OCI-LY1 (cell line): ENCODE results near the gene TEKT5.

ENCODE experiments used
- H2AFZ ChIP-seq: fragments of 200-600 bp; sonication (generic), shearing (Covaris generic); 2 replicates; pipeline ENCODE4 v1.6.0; 2014; ENCODE audit warnings: antibody characterized with exemption, mild to moderate bottlenecking, low read length
- H3F3A ChIP-seq: fragments of 200-600 bp; sonication (generic), shearing (Covaris generic); 2 replicates; pipeline ENCODE4 v1.6.0; 2014; ENCODE audit warnings: mild to moderate bottlenecking, antibody characterized with exemption, low read length, moderate library complexity; ENCODE audit not compliant: insufficient read depth
- H3K27ac ChIP-seq: fragments of 200-600 bp; sonication (generic); 2 replicates; pipeline ENCODE4 v1.5.1; 2014; ENCODE audit warnings: low read length, mixed run types, mild to moderate bottlenecking, low read depth; ENCODE audit not compliant: poor library complexity, severe bottlenecking
- H3K27me3 ChIP-seq: fragments of 200-600 bp; sonication (generic); 2 replicates; pipeline ENCODE4 v1.6.0; 2014; ENCODE audit warnings: antibody characterized with exemption, mild to moderate bottlenecking, low read length, moderate library complexity; ENCODE audit not compliant: insufficient read depth
- H3K36me3 ChIP-seq: fragments of 200-600 bp; sonication (generic); 2 replicates; pipeline ENCODE4 v1.6.1; 2014; ENCODE audit warnings: mild to moderate bottlenecking, antibody characterized with exemption, low read length, moderate library complexity, mixed read lengths; ENCODE audit not compliant: insufficient read depth
- H3K4me1 ChIP-seq: fragments of 200-600 bp; sonication (generic); 2 replicates; pipeline ENCODE4 v1.5.1; 2014; ENCODE audit warnings: mild to moderate bottlenecking, low read length, moderate library complexity; ENCODE audit not compliant: insufficient read depth, severe bottlenecking
- H3K4me2 ChIP-seq: fragments of 200-600 bp; sonication (generic), shearing (Covaris generic); 2 replicates; pipeline ENCODE4 v1.6.1; 2014; ENCODE audit warnings: low read length
- H3K4me3 ChIP-seq: fragments of 200-600 bp; sonication (generic); 2 replicates; pipeline ENCODE4 v1.5.1; 2014; ENCODE audit warnings: low read length, low read depth, mild to moderate bottlenecking, mixed read lengths; ENCODE audit not compliant: poor library complexity, severe bottlenecking
- H3K79me2 ChIP-seq: fragments of 200-600 bp; shearing (Covaris generic); 2 replicates; pipeline ENCODE4 v1.6.1; 2016; ENCODE audit warnings: mixed run types, low read length, mixed read lengths; ENCODE audit not compliant: insufficient read depth
- H3K9ac ChIP-seq: fragments of 200-600 bp; sonication (generic), shearing (Covaris generic); 2 replicates; pipeline ENCODE4 v1.6.1; 2014; ENCODE audit warnings: mild to moderate bottlenecking, low read length, mixed read lengths
- H3K9me2 ChIP-seq: fragments of 200-600 bp; sonication (generic), shearing (Covaris generic); 2 replicates; pipeline ENCODE4 v1.6.1; 2014; ENCODE audit warnings: low read depth, mild to moderate bottlenecking, low read length, mixed read lengths
- H3K9me3 ChIP-seq: fragments of 200-600 bp; shearing (Covaris generic); 2 replicates; pipeline ENCODE4 v1.6.1; 2014; ENCODE audit warnings: low read length, mixed read lengths
- H4K20me1 ChIP-seq: fragments of 200-600 bp; sonication (generic), shearing (Covaris generic); 2 replicates; pipeline ENCODE4 v1.6.0; 2016; ENCODE audit warnings: mild to moderate bottlenecking, low read length; ENCODE audit not compliant: insufficient read depth
- CTCF ChIP-seq: fragments of 200-600 bp; sonication (generic), shearing (Covaris generic); IDR thresholded peaks from 2 replicates; pipeline ENCODE4 v1.5.1; 2017; ENCODE audit warnings: mild to moderate bottlenecking, antibody characterized with exemption, low read length, moderate library complexity, mixed read lengths
- EZH2 ChIP-seq: fragments of 200-600 bp; sonication (generic), shearing (Covaris generic); IDR thresholded peaks from 2 replicates; pipeline ENCODE4 v1.8.0; 2017; ENCODE audit warnings: borderline replicate concordance, mixed run types, mild to moderate bottlenecking, antibody characterized with exemption, low read length, moderate library complexity, mixed read lengths

TEKT5 gene

GRCh38 chr16:10692470-10692869 lies 2.3 kb downstream of the TEKT5 start:
- H3K27ac ChIP-seq, result no peak overlapping the region
- H3F3A ChIP-seq, result no peaks in the 10 kb centered on the region
- H3K4me2 ChIP-seq, result no peak overlapping the region
- no peaks in the 10 kb centered on the region for H3K79me2 ChIP-seq
- H3K9ac ChIP-seq, result no peak overlapping the region
- no peaks in the 10 kb centered on the region for H3K9me2 ChIP-seq
- TF ChIP-seq CTCF, result no peak
- TF ChIP-seq EZH2, result no peak
- H4K20me1 ChIP-seq, result no peaks in the 10 kb centered on the region
- no peaks in the 10 kb centered on the region for H3K4me1 ChIP-seq
- no peaks in the 10 kb centered on the region for H3K9me3 ChIP-seq
- peaks cover 5% of the 10 kb centered on the region; the same call in 1 of the 2 replicates for H3K27me3 ChIP-seq
- H2AFZ ChIP-seq, result no peak overlapping the region
- no peaks in the 10 kb centered on the region for H3K36me3 ChIP-seq
- H3K4me3 ChIP-seq, result no peak overlapping the region

GRCh38 chr16:10688726-10689125 lies 6.0 kb downstream of the TEKT5 start:
- 0 out of 2 replicates have a peak, but pooled peaks cover 5% of the 10 kb centered on the region for H3K27me3 ChIP-seq
- H3F3A ChIP-seq, result no peaks in the 10 kb centered on the region
- H3K4me3 ChIP-seq, result no peak overlapping the region
- no peaks in the 10 kb centered on the region for H3K36me3 ChIP-seq
- no peak overlapping the region for H3K4me2 ChIP-seq
- no peaks in the 10 kb centered on the region for H3K4me1 ChIP-seq
- H3K9me2 ChIP-seq, result no peaks in the 10 kb centered on the region
- H3K27ac ChIP-seq, result no peak overlapping the region
- no peaks in the 10 kb centered on the region for H4K20me1 ChIP-seq
- no peak overlapping the region for H3K9ac ChIP-seq
- H3K9me3 ChIP-seq, result no peaks in the 10 kb centered on the region
- TF ChIP-seq EZH2, result no peak
- TF ChIP-seq CTCF, result no peak
- H3K79me2 ChIP-seq, result no peaks in the 10 kb centered on the region
- no peak overlapping the region for H2AFZ ChIP-seq

GRCh38 chr16:10688291-10688690 lies 6.4 kb downstream of the TEKT5 start:
- TF ChIP-seq CTCF (no peak), EZH2 (no peak)
- H3K27ac ChIP-seq, result no peak overlapping the region
- no peak overlapping the region for H3K9ac ChIP-seq
- no peaks in the 10 kb centered on the region for H3K36me3 ChIP-seq
- no peaks in the 10 kb centered on the region for H3K4me1 ChIP-seq
- H3K79me2 ChIP-seq, result no peaks in the 10 kb centered on the region
- no peaks in the 10 kb centered on the region for H3K9me2 ChIP-seq
- no peak overlapping the region for H3K4me3 ChIP-seq
- H4K20me1 ChIP-seq, result no peaks in the 10 kb centered on the region
- H2AFZ ChIP-seq, result no peak overlapping the region
- no peaks in the 10 kb centered on the region for H3K9me3 ChIP-seq
- H3K27me3 ChIP-seq, result 0 out of 2 replicates have a peak, but pooled peaks cover 5% of the 10 kb centered on the region
- H3F3A ChIP-seq, result no peaks in the 10 kb centered on the region
- no peak overlapping the region for H3K4me2 ChIP-seq
